Suppressor macrophage (primary cell): ENCODE measurements around the gene FAM186B.
A peak's percentile ranks its signal among the peaks of the same experiment; 100 is the strongest.

Source experiments
- DNase-seq, 4 experiments: peaks; one replicate each; pipeline ENCODE4 v3.0.0-alpha.2; 2020 to 2022

Gene FAM186B

GRCh38 chr12:49567611-49568441, 37.6 kb downstream of the FAM186B start, which contains the start of gene MCRS1:
MCRS1 (minus strand) TSS chr12:49568142; CDS start chr12:49566731, 1,411 bp downstream.
- peak; percentile 92 to 96 (median 96) for DNase-seq

- DNase-seq, result no peak
These were observed 38.2 kb downstream of the FAM186B start for GRCh38 chr12:49567302-49567610.

- no peak for DNase-seq
These were observed 39.1 kb downstream of the FAM186B start for GRCh38 chr12:49566361-49566760.

DNA sequence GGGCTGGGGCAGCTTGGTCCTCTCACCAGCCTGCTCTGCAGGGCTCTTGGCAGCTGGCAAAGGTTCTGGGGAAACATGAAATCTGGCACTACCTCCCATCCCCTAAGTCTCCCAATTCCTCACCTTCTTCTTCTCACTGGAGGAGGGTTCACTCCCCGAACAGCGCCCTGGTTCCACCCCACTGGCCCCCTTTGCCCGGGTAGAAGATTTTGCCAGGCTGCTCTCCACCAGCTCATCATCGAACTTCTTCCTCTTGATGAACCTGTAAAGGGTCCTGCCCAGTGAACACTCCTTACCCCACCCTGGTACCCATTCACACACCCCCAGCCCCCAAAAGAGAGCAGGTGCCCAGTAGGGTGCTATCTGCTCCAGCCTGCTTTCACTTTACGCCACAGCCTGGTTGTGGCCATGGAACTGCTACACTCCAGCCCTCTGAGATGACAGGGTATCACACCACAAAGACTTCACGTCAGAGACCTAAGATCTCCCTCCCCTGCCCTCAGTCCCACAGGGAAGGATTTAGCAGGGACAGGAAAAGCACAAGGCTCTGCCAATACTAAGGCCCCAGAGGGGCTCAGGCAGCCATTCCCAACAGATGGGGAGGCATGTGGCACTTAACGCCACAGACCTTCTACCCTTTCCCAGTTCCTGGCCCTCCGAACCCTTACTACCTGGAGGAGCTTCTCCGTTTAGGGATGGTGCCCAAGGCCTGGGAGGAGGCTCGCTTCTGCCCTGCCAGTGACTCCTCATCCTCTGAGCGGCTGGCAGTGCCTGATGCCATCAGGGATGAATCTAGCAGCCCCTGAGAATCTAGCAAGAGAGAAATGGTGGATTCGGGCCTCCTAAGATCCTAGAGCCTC, 39.8 kb downstream of the FAM186B start:
- DNase-seq, result no peak

DNA sequence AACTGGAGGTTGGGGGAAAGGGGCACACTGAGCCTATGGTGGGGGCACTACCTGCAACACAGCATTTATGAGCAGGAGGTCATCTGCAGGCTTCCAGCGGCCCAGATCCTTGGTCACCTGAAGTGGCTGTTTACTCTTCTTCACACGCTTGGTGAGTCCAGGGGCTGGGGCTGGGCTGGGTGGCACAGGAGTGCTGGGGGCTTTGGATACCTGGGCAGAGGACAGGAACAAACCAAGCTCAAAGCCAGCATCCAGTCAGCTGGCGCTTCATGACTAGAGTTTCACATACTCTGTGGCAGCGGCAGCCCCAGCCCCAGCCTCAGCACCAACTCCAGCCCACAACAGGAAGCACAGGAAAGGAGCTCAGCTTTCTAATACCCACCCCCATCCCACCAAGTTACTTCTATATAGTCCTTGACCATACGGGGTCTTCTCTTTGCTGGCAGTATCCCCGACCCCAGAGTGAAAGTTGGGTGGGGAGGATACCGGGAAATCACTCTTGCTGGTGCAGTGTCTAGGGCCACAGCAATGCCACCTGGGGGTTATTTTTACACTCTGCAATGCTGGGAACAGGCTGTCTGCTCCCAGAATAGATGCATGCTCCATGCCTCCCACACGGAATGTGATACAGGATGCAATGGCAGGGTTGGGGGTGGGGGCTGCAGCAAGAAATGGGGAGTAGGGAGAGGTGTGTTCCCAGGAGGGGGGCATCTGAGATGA, 40.6 kb downstream of the FAM186B start:
- no peak for DNase-seq

- DNase-seq, result no peak
These were observed 41.3 kb downstream of the FAM186B start for GRCh38 chr12:49563951-49564685.

- DNase-seq, result no peak
These were observed 42.6 kb downstream of the FAM186B start for GRCh38 chr12:49562831-49563230.

DNA sequence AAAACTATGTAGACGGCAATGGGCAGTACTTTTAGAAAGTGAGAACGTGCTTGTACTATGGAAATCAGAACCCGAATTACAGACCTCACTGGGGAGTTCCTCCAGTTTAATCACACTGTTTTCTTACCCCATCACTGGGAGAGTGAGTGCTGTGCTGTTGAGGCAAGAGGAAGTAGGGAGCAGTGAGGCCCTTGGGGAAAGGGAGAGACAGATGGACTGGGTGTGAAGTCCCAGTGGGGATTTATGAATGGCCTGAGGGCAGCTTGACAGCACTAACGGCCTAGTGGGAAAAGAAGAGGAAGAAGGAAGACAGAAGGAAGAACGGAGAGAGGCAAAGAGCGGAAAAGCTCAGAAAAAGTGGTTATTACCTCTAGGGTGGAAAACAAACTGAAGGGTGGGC, 43.2 kb downstream of the FAM186B start:
- DNase-seq, result no peak

GRCh38 chr12:49560695-49561094, 44.7 kb downstream of the FAM186B start:
- no peak for DNase-seq

GRCh38 chr12:49559011-49559675, 46.3 kb downstream of the FAM186B start:
- no peak for DNase-seq

- DNase-seq, result no peak
These were observed 46.9 kb downstream of the FAM186B start for GRCh38 chr12:49558526-49558925.

DNA sequence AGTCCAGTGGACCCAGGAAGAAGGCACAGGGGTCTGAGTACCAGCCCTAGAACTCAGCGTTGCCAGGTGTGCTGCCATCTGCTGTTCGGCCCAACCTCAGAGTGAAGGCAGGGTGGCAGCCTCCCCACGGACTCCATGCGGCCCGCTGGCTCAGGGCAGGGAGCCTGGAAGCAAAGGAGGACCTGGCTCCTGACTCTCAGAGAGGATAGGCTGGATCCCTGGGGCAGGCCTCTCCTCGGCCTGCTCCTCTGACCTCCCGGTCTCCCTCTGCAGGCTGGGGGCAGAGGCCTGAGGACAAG, 47.6 kb downstream of the FAM186B start:
- no peak for DNase-seq

DNA sequence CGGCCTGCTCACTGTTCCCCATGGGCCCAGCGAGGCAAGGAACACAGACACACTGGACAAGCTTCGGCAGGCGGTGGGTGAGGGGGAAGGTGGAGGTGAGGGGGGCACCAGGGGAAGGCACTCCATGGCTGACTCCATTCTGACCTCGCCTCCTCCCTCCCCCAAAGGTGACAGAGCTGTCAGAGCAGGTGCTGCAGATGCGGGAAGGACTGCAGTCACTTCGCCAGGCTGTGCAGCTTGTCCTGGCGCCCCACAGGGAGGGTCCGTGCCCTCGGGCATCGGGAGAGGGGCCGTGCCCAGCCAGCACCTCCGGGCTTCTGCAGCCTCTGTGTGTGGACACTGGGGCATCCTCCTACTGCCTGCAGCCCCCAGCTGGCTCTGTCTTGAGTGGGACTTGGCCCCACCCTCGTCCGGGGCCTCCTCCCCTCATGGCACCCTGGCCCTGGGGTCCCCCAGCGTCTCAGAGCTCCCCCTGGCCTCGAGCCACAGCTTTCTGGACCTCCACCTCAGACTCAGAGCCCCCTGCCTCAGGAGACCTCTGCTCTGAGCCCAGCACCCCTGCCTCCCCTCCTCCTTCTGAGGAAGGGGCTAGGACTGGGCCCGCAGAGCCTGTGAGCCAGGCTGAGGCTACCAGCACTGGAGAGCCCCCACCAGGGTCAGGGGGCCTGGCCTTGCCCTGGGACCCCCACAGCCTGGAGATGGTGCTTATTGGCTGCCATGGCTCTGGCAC, 48.1 kb downstream of the FAM186B start:
- DNase-seq, result no peak

DNA sequence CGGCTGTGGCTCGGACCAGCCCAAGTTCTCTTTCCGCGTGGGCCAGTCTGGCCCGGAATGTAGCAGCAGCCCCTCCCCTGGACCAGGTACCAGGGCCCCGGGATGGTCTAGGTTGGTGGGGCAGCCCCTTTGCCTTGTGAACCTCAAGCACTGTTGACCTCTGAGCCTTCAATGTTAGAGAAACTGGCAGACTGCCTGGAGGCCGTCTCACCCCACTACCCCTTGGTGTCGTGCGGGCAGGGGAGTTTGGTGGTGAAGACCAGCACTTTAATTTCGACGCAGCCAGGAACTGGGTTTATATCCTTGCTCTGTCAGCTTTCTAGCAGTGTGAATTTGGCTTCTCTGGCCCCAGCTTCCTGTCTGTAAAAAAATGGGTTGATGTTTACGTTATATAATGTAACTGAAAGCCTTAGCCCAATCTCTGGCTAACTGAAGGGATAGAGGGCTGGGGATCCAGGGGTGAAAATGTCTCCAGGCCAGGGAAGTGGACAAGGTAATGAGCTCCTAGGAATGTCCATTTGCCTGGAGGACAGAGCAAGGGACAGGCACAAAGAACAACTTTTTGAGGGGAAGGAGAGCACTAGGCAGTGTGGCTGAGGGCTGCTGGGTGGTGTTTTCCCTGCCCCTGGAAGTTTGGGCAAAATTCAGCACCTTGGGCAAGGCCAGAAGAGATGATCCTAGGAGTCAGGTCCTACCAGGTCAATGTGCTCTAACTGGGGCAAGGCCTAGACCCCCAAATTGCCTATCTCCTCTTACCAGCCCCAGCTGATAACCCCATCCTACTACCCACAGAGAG, 48.9 kb downstream of the FAM186B start:
- no peak for DNase-seq

DNA sequence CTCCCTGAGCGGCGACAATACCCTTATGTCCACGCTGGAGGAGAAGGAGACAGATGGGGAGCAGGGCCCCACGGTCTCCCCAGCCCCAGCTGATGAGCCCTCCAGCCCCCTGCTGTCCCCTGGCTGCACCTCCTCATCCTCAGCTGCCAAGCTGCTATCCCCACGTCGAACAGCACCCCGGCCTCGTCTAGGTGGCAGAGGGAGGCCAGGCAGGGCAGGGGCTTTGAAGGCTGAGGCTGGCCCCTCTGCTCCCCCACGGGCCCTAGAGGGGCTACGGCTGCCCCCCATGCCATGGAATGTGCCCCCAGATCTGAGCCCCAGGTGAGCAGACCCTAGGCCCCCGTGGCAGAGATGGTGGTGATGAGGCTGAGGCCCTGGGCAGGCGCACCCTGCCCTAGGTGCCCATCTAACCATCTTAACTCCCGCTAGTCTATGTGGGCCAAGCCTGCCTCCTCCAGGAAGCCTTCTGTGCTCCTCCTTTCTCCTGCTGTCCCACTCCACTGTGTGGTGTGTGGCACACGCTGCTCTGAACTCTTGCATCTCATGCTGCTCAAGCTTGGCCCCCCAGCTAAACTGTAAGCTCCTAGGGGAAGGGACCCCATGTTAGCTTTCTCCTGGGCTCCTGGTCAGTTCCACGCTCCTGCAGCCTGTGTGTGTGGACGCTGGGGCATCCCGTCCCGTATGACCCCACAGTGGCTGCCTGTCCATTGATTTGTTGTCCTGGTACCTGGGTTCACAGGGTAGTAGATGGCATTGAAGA, 49.6 kb downstream of the FAM186B start:
- DNase-seq, result no peak

DNA sequence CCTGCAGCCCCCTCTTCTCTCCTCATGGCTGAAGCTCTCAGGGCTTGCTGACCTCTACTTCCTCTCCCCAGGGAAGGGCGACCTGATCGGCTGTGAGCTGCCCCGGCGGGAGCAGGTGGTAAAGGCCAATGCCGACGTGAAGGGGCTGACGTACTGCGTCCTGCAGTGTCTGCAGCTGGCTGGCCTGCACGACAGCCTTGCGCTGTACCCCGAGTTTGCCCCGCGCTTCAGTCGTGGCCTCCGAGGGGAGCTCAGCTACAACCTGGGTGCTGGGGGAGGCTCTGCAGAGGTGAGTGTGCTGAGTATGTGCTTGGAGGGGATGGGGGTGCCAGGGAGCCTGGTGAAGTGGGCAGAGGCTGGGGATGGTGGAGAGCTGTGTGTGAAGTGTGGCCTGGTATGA, 51.2 kb downstream of the FAM186B start:
- no peak for DNase-seq

GRCh38 chr12:49553512-49554088, 51.8 kb downstream of the FAM186B start:
- DNase-seq, result no peak

GRCh38 chr12:49552899-49553298, 52.5 kb downstream of the FAM186B start:
- no peak for DNase-seq

GRCh38 chr12:49552425-49552824, 53.0 kb downstream of the FAM186B start:
- DNase-seq, result no peak
